Body of pancreas (tissue), 4 donors: Measurements from ENCODE around the gene HS6ST2.

Source experiments
- CTCF ChIP-seq, 7 experiments: fragments of 450-650 bp in 4 of 7; fragments of 200-600 bp in 3 of 7; sonication (generic) in 3 of 7; IDR thresholded peaks; one replicate each; pipeline ENCODE4 v1.5.1; 2016 to 2019; ENCODE audit warnings: antibody characterized with exemption in 7 of 7
- POLR2A ChIP-seq, 3 donors: fragments of 450-650 bp; IDR thresholded peaks; one replicate each; pipeline ENCODE4 v1.6.1; 2016; ENCODE audit warnings: antibody characterized with exemption in 3 of 3, mild to moderate bottlenecking in 2 of 3

- TF ChIP-seq CTCF (IDR thresholded peaks at IDR 0.05) (no peak), POLR2A (IDR thresholded peaks at IDR 0.05) (no peak)
These were observed 82.5 kb downstream of the HS6ST2 start for GRCh38 chrX:132875650-132876522.
